Measurements from ENCODE around the gene STMND1. TPM values are rescaled to one million over a fixed set of nuclear protein-coding genes. Genes with fewer than 3 reads are reported as not detected.

STMND1 gene
- total and polyA plus RNA-seq, 2 experiments from 2014 or later: not detected

GRCh38 chr6:17081273-17081672 lies 20.6 kb upstream of the STMND1 start:
- H3K27me3 ChIP-seq: no peaks in the 10 kb centered on the region
- no peak for DNase-seq (ENCODE audit: low read depth in 1 of 2, low spot score in 1 of 2)
- H3K9me3 ChIP-seq (ENCODE audit: low read depth): no peaks in the 10 kb centered on the region
- no peak overlapping the region for H3K27ac ChIP-seq
- H3K4me3 ChIP-seq: no peak overlapping the region
- H3K4me1 ChIP-seq (ENCODE audit: low read depth): peaks cover 10% of the 10 kb centered on the region
- H3K36me3 ChIP-seq: no peaks in the 10 kb centered on the region
- TF ChIP-seq, protein P1, sequence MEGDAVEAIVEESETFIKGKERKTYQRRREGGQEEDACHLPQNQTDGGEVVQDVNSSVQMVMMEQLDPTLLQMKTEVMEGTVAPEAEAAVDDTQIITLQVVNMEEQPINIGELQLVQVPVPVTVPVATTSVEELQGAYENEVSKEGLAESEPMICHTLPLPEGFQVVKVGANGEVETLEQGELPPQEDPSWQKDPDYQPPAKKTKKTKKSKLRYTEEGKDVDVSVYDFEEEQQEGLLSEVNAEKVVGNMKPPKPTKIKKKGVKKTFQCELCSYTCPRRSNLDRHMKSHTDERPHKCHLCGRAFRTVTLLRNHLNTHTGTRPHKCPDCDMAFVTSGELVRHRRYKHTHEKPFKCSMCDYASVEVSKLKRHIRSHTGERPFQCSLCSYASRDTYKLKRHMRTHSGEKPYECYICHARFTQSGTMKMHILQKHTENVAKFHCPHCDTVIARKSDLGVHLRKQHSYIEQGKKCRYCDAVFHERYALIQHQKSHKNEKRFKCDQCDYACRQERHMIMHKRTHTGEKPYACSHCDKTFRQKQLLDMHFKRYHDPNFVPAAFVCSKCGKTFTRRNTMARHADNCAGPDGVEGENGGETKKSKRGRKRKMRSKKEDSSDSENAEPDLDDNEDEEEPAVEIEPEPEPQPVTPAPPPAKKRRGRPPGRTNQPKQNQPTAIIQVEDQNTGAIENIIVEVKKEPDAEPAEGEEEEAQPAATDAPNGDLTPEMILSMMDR (IDR thresholded peaks at IDR 0.05; ENCODE audit: low read depth, low read length): no peak

DNA sequence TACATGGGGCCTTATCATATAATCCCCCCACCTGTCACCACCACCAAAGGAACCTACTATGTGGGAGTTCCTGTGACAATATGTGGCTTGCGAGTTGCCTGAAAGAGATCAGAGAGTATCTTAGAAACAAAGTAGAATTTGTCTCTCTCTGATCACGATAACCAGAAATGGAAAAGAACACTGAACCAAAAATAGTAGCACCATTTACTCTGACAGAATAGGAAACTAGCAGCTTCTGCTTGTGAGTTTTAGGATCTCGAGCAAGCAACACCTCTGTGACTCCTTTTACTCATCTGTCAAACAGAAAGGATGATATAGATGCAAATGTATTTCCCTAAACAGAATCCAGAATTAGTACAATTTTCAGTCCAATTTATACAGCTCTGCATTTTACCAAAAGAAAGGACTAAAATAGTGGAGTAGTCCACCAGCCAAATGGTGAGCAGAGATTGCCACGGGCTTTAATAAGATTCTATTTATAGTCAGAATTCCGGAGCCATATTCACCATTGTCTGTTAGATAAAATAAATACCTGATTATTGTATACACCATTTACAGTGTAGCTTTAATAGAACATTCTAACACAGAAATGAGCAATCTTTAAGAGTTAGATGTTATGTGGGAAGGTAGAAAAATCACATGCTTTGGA lies 19.9 kb upstream of the STMND1 start:
- H3K9me3 ChIP-seq (ENCODE audit: low read depth): no peaks in the 10 kb centered on the region
- no peaks in the 10 kb centered on the region for H3K27me3 ChIP-seq
- no peaks in the 10 kb centered on the region for H3K36me3 ChIP-seq
- peaks cover 10% of the 10 kb centered on the region for H3K4me1 ChIP-seq (ENCODE audit: low read depth)
- TF ChIP-seq, protein P1 (IDR thresholded peaks at IDR 0.05; ENCODE audit: low read depth, low read length): no peak
- no peak overlapping the region for H3K4me3 ChIP-seq
- peak overlapping the region; percentile 37 for H3K27ac ChIP-seq
- DNase-seq (ENCODE audit: low read depth in 1 of 2, low spot score in 1 of 2): no peak

- TF ChIP-seq, protein P1 (IDR thresholded peaks at IDR 0.05; ENCODE audit: low read depth, low read length): no peak
- Histone ChIP-seq H3K9me3 (ENCODE audit: low read depth) (no peaks in the 10 kb centered on the region), H3K27me3 (no peaks in the 10 kb centered on the region), H3K36me3 (no peaks in the 10 kb centered on the region), H3K4me3 (no peak overlapping the region), H3K4me1 (ENCODE audit: low read depth) (peaks cover 10% of the 10 kb centered on the region), H3K27ac (no peak overlapping the region)
- no peak for DNase-seq (ENCODE audit: low read depth in 1 of 2, low spot score in 1 of 2)
Measured at GRCh38 chr6:17083397-17083796, 18.5 kb upstream of the STMND1 start.

DNA sequence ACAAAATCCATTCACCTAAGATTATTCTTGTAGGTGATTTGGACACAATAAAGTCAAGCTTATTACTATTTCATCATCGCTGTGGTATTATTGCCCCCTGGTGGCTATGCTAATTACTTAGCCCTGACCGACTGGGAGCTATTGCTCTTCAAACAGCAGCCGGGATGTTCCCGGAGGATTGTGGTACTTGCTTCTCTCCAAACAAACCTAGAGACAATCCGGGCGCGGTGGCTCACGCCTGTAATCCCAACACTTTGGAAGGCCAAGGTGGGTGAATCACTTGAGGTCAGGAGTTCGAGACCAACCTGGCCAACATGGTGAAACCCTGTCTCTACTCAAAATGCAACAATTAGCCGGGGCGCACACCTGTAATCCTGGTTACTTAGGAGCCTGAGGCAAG lies 15.4 kb upstream of the STMND1 start:
- Histone ChIP-seq H3K27ac (no peak overlapping the region), H3K4me3 (no peak overlapping the region), H3K4me1 (ENCODE audit: low read depth) (peaks cover 8% of the 10 kb centered on the region), H3K9me3 (ENCODE audit: low read depth) (no peaks in the 10 kb centered on the region), H3K36me3 (no peaks in the 10 kb centered on the region), H3K27me3 (no peaks in the 10 kb centered on the region)
- TF ChIP-seq, protein P1 (IDR thresholded peaks at IDR 0.05; ENCODE audit: low read depth, low read length): peak; percentile 75
- peak; percentile 80 to 84 for DNase-seq (ENCODE audit: low read depth in 1 of 2, low spot score in 1 of 2)

DNA sequence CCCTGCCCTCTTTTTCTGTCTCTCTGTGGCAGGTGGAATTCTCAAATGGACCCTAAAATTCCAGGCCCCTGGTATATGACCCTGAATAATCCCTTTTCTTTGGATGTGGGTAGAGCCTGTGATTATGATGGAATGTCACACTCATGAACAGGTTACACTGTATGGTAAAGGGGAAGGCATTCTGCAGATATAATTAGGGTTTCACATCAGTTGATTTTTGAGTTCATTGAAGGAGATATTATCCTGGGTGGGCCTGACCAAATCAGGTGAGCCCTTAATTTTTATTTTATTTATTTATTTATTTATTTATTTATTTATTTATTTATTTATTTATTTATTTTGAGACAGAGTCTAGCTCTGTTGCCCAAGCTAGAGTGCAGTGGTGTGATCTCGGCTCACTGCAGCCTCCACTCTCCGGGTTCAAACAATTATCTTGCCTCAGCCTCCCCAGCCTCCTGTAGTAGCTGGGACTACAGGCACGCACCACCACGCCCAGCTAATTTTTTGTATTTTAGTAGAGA lies 13.7 kb upstream of the STMND1 start:
- Histone ChIP-seq H3K27me3 (no peaks in the 10 kb centered on the region), H3K4me1 (ENCODE audit: low read depth) (no peaks in the 10 kb centered on the region), H3K9me3 (ENCODE audit: low read depth) (no peaks in the 10 kb centered on the region), H3K36me3 (no peaks in the 10 kb centered on the region), H3K27ac (no peak overlapping the region), H3K4me3 (no peak overlapping the region)
- DNase-seq (ENCODE audit: low read depth in 1 of 2, low spot score in 1 of 2): no peak
- TF ChIP-seq, protein P1 (IDR thresholded peaks at IDR 0.05; ENCODE audit: low read depth, low read length): no peak

All from cardiac muscle cell (in vitro differentiated cells and primary cell).